ENCODE results near the gene MEGF11. TPM values are rescaled to one million over a fixed set of nuclear protein-coding genes. Genes with fewer than 3 reads are reported as not detected.

MEGF11 gene
- total RNA-seq, 2 experiments from 2014 or later: not detected

DNA sequence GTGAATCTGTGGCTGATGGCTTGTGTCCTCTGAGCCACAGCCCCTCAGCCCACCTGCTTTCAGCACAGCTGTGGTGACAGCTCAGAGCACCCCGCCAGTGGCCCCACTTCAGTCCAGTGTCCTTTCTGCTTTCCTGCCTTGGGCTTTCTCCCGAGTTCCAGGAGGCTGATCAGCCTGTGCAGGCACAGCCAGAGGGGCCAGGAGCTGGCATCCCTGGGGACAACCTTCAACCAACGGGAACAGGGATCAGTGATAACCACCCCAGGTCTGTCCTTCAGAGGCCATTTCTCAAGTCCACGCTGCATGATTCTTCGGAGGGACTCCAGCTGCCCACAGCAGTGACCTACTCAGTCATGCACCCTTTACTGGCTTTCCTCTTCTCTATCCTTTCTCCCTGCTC is 217.6 kb downstream of the MEGF11 start:
- Mint-ChIP-seq H3K36me3 (no peaks in the 10 kb centered on the region), H3K4me3 (no peak overlapping the region), H3K4me1 (no peaks in the 10 kb centered on the region), H3K27ac (no peak overlapping the region), H3K9me3 (ENCODE audit: low read depth) (no peaks in the 10 kb centered on the region), H3K27me3 (peaks cover 63% of the 10 kb centered on the region)
- ATAC-seq: no peak
- CTCF ChIA-PET: interaction anchor here (0.9 kb wide), 1 partner anchor 37 kb away, joined by 3 read pairs; no protein-coding TSS in a partner anchor
- no peak for DNase-seq

GRCh38 chr15:66033143-66033542 is 220.4 kb downstream of the MEGF11 start:
- ATAC-seq: no peak
- no peaks in the 10 kb centered on the region for H3K4me1 Mint-ChIP-seq
- no peaks in the 10 kb centered on the region for H3K36me3 Mint-ChIP-seq
- CTCF ChIA-PET: interaction anchor here (1.0 kb wide), 1 partner anchor 608 kb away, joined by 4 read pairs; no protein-coding TSS in a partner anchor
- peaks cover 41% of the 10 kb centered on the region for H3K27me3 Mint-ChIP-seq
- no peak for DNase-seq
- H3K9me3 Mint-ChIP-seq (ENCODE audit: low read depth): no peaks in the 10 kb centered on the region
- no peak overlapping the region for H3K27ac Mint-ChIP-seq
- H3K4me3 Mint-ChIP-seq: no peak overlapping the region

DNA sequence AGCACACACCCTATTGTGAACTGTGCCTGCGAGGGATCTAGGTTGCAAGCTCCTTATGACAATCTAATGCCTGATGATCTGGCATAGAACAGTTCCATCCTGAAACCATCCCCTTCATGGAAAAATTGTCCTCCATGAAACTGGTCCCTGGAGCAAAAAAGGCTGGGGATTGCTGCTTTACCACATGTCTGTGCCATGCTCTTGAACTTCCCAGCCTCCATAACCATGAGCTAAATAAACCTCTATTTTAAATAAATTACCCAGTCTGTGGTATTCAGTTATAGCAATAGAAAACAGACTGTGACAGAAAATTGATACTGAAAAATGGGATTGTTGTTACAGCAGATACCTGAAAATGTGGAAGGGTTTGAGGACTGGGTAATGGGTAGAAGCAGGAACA is 221.5 kb downstream of the MEGF11 start:
- no peak overlapping the region for H3K27ac Mint-ChIP-seq

DNA sequence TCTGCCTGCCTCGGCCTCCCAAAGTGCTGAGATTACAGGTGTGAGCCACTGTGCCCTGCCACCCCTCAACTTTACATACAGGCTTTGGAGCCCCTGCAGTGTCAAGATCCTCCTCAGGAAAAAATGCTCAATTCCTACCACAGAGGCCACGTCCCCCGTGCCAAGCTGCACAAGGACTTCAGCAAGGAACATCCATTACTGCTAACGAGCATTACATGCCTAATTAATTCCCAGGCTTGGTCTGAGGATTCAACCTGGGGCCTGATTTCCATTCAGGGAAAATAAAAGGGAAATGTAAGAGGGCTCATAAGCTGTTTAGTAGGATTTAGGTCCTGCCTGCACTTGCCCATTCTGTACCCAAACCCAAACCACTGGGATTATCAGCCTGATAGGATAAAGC is 222.9 kb downstream of the MEGF11 start:
- CTCF ChIA-PET: no interaction called here
- DNase-seq (no peak), ATAC-seq (no peak)
- H3K9me3 Mint-ChIP-seq (ENCODE audit: low read depth): no peaks in the 10 kb centered on the region
- no peak overlapping the region for H3K4me3 Mint-ChIP-seq
- H3K27ac Mint-ChIP-seq: no peak overlapping the region
- H3K27me3 Mint-ChIP-seq: peaks cover 35% of the 10 kb centered on the region
- H3K36me3 Mint-ChIP-seq: no peaks in the 10 kb centered on the region
- no peaks in the 10 kb centered on the region for H3K4me1 Mint-ChIP-seq

More for the DNA sequence above, 221.5 kb downstream of the MEGF11 start:
- no peaks in the 10 kb centered on the region for H3K9me3 Mint-ChIP-seq (ENCODE audit: low read depth)
- peaks cover 39% of the 10 kb centered on the region for H3K27me3 Mint-ChIP-seq
- H3K4me3 Mint-ChIP-seq: no peak overlapping the region
- H3K36me3 Mint-ChIP-seq: no peaks in the 10 kb centered on the region
- CTCF ChIA-PET: no interaction called here
- H3K4me1 Mint-ChIP-seq: no peaks in the 10 kb centered on the region
- ATAC-seq: no peak
- DNase-seq: no peak

- CTCF ChIA-PET: no interaction called here
- ATAC-seq (no peak), DNase-seq (no peak)
- no peak overlapping the region for H3K27ac Mint-ChIP-seq
- H3K4me3 Mint-ChIP-seq: no peak overlapping the region
- peaks cover 40% of the 10 kb centered on the region for H3K27me3 Mint-ChIP-seq
- no peaks in the 10 kb centered on the region for H3K36me3 Mint-ChIP-seq
- H3K9me3 Mint-ChIP-seq (ENCODE audit: low read depth): no peaks in the 10 kb centered on the region
- H3K4me1 Mint-ChIP-seq: no peaks in the 10 kb centered on the region
These were observed 223.9 kb downstream of the MEGF11 start for GRCh38 chr15:66029650-66030049.

- H3K4me3 Mint-ChIP-seq: no peak overlapping the region
- ATAC-seq (no peak), DNase-seq (no peak)
These were observed 226.2 kb downstream of the MEGF11 start for GRCh38 chr15:66027268-66027805.

DNA sequence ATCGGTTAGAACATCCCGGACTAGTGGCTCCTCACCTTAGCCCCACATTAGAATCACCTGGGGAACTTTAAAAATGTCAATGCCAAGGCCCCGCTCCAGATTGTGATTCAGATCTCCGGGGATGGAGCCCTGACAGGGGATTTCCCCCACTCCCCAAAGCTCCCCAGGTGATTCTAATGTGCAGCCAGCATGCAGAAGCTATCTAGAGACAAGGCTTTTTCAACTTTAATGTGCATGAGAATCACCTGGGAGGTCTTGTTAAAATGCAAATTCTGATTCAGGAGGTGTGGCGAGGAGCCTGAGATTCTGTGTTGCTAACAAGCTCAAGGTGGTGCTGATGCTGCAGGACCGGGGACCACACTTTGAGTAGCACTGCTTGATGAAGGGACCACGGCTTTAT is 227.6 kb downstream of the MEGF11 start:
- Mint-ChIP-seq H3K4me3 (no peak overlapping the region), H3K36me3 (no peaks in the 10 kb centered on the region), H3K9me3 (ENCODE audit: low read depth) (no peaks in the 10 kb centered on the region), H3K27me3 (peaks cover 33% of the 10 kb centered on the region), H3K27ac (no peak overlapping the region), H3K4me1 (no peaks in the 10 kb centered on the region)
- ATAC-seq (no peak), DNase-seq (no peak)
- CTCF ChIA-PET: no interaction called here

More at GRCh38 chr15:66027268-66027805, 226.2 kb downstream of the MEGF11 start:
- H3K27ac Mint-ChIP-seq: no peak overlapping the region
- H3K27me3 Mint-ChIP-seq: peaks cover 39% of the 10 kb centered on the region
- CTCF ChIA-PET: no interaction called here
- no peaks in the 10 kb centered on the region for H3K9me3 Mint-ChIP-seq (ENCODE audit: low read depth)
- H3K36me3 Mint-ChIP-seq: no peaks in the 10 kb centered on the region
- no peaks in the 10 kb centered on the region for H3K4me1 Mint-ChIP-seq

GRCh38 chr15:66025015-66025452 is 228.5 kb downstream of the MEGF11 start:
- H3K4me3 Mint-ChIP-seq: no peak overlapping the region

DNA sequence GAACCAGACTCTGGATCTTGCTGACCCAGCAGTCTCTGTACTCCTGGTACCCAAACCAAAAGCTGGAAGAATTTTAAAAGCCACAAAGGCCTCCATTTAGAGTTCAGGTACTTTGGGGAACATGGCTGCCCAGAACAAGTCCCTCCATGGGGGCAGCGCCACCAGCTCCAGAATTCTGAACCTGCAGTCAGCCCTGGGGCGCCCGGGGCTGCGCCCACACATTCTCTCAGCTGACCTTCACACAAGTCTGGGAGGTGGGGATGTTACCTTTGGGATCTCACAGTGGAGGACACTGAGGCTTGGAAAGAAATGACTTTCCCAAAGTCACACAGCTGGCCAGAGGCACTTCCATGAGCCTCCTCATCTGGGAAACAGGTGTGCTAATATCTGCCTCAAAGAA is 229.4 kb downstream of the MEGF11 start:
- H3K36me3 Mint-ChIP-seq: no peaks in the 10 kb centered on the region
- H3K4me3 Mint-ChIP-seq: no peak overlapping the region
- DNase-seq (no peak), ATAC-seq (no peak)
- CTCF ChIA-PET: no interaction called here
- H3K27me3 Mint-ChIP-seq: peaks cover 33% of the 10 kb centered on the region
- H3K9me3 Mint-ChIP-seq (ENCODE audit: low read depth): no peaks in the 10 kb centered on the region
- H3K27ac Mint-ChIP-seq: no peak overlapping the region
- no peaks in the 10 kb centered on the region for H3K4me1 Mint-ChIP-seq

More at GRCh38 chr15:66025015-66025452, 228.5 kb downstream of the MEGF11 start:
- H3K9me3 Mint-ChIP-seq (ENCODE audit: low read depth): no peaks in the 10 kb centered on the region
- H3K27ac Mint-ChIP-seq: no peak overlapping the region
- ATAC-seq (no peak), DNase-seq (no peak)
- no peaks in the 10 kb centered on the region for H3K4me1 Mint-ChIP-seq
- CTCF ChIA-PET: no interaction called here
- H3K36me3 Mint-ChIP-seq: no peaks in the 10 kb centered on the region
- peaks cover 33% of the 10 kb centered on the region for H3K27me3 Mint-ChIP-seq

DNA sequence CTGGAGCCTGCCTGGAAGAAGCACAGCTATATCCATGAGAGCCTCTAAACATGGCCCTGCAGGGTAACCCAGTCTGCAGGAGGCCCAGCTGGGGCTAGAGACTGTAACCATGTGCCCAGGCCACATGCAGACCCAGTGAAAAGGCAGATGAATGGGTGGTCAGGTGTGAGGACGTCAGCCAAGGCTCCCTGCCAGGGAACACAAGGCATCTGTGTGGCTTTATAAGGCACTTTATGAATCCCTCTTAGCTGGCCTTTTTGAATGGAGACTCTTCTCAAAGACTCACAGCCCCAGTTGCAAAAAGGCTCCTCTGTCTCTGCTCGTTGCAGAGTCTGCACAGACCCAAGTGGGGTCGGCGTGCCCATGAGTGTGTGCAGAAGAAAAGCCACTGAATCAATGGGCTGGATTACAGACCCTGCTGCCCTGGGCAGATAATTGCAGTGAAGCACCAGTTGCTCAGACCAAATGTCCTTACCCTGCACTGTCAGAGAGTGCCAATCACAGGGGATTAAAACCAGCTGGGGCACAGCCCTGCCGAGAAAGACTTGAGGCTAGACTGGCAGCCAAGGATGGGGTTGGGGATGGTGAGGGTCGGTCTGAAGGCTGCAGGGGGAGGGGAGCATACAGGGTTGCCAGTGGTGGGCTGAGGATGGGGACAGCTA is 230.1 kb downstream of the MEGF11 start:
- Mint-ChIP-seq H3K4me1 (no peaks in the 10 kb centered on the region), H3K36me3 (no peaks in the 10 kb centered on the region), H3K27ac (no peak overlapping the region), H3K27me3 (peaks cover 34% of the 10 kb centered on the region), H3K4me3 (no peak overlapping the region), H3K9me3 (ENCODE audit: low read depth) (no peaks in the 10 kb centered on the region)
- CTCF ChIA-PET: no interaction called here
- DNase-seq (no peak), ATAC-seq (no peak)

DNA sequence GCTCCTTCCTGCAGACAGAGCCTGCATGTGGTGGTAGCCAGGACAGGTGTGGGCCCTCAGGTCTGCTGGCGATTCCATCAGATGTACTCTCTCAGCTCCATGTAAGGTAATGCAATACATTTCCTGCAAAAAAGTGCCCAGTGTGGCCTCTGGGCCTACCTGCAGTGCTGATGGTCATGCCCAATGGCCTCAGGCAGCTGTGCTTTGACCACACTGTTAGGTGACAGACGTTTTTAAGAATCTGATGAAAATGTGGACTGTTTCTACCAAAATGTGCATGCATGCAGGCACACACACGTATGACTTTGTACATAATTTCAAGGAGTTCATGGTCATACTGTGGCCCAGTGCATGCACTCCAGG is 231.4 kb downstream of the MEGF11 start:
- DNase-seq: no peak
- Mint-ChIP-seq H3K4me1 (no peaks in the 10 kb centered on the region), H3K36me3 (no peaks in the 10 kb centered on the region), H3K4me3 (no peak overlapping the region), H3K27ac (no peak overlapping the region), H3K9me3 (ENCODE audit: low read depth) (no peaks in the 10 kb centered on the region), H3K27me3 (peaks cover 29% of the 10 kb centered on the region)
- CTCF ChIA-PET: no interaction called here
- ATAC-seq: no peak

DNA sequence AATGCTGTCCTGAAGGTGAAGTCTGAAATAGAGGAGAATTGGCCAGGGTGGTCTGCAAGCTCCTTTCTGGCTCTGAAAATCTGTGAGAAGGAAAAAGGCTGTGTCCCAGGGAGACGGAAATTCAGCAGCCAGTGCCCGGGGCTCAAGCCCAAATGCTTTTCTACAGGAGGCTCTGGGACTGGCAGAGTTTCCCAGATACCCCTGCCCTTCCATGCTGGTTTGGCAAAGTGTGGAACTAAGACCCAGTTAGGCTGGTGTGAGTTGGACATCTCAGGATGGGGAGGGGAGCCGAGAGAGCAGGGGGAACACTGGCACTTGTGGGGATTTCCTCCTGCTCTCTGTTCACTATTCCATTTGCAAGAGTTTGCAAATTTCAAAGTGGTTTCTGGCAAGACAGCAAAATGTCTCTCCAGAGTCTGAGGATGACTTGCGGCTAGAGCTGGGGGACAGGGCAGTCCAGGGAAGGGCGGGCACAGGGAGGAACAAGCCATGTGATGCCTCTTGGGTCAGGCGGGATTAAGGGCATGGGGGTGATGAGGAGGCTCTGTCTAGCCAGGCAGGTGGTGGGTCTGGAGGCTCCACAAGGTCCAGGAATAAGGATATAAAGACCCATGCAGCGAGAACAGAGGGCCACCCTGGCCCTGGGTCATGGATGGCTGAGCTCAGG is 231.9 kb downstream of the MEGF11 start:
- Mint-ChIP-seq H3K27ac (no peak overlapping the region), H3K27me3 (peaks cover 30% of the 10 kb centered on the region), H3K4me1 (no peaks in the 10 kb centered on the region), H3K36me3 (no peaks in the 10 kb centered on the region), H3K9me3 (ENCODE audit: low read depth) (no peaks in the 10 kb centered on the region), H3K4me3 (no peak overlapping the region)
- CTCF ChIA-PET: no interaction called here
- ATAC-seq (no peak), DNase-seq (no peak)

- no peak for ATAC-seq
- peaks cover 24% of the 10 kb centered on the region for H3K27me3 Mint-ChIP-seq
- H3K36me3 Mint-ChIP-seq: no peaks in the 10 kb centered on the region
- H3K4me3 Mint-ChIP-seq: no peak overlapping the region
- CTCF ChIA-PET: no interaction called here
- H3K27ac Mint-ChIP-seq: no peak overlapping the region
- H3K4me1 Mint-ChIP-seq: no peaks in the 10 kb centered on the region
- no peak for DNase-seq
- no peaks in the 10 kb centered on the region for H3K9me3 Mint-ChIP-seq (ENCODE audit: low read depth)
These were observed 233.6 kb downstream of the MEGF11 start for GRCh38 chr15:66019826-66020398.

DNA sequence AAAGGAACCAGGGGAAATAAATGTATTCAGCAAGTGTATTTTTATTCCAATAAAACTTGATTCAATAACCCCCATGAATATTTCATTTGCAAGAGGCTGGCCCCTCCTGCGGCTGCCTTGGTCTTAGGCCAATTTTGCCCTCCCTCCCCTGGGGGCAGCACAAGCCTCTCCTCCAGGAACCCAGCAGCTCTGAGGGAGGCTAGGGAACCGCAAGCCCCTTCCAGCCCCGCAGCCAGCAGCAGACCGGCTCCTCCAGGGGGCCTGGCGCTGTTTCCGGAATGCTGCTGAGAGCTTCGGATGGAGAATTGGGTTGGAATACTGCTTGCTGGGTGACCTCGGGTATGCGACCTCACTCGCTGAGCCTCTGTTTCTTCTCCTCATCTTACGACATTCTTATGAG is 234.2 kb downstream of the MEGF11 start:
- CTCF ChIA-PET: no interaction called here
- Mint-ChIP-seq H3K36me3 (no peaks in the 10 kb centered on the region), H3K9me3 (ENCODE audit: low read depth) (no peaks in the 10 kb centered on the region), H3K27ac (no peak overlapping the region), H3K4me3 (no peak overlapping the region), H3K4me1 (no peaks in the 10 kb centered on the region), H3K27me3 (peaks cover 19% of the 10 kb centered on the region)
- no peak for DNase-seq
- no peak for ATAC-seq
